22Rv1 (cell line): Measurements from ENCODE around the gene CA11.
"Not testable (repeated sequence)": the region's sequence is repeated elsewhere in the genome, so short reads cannot be mapped to it uniquely, and the experiment has no call there.

ENCODE experiments used
- H3K27ac ChIP-seq: fragments of 450-650 bp; 2 replicates; pipeline ENCODE4 v1.5.1; 2017
- ZFX ChIP-seq: fragments of 450-650 bp; IDR thresholded peaks from 2 replicates; pipeline ENCODE4 v1.6.1; 2017; ENCODE audit warnings: antibody characterized with exemption, borderline replicate concordance
- TF ChIP-seq, protein P1 (sequence below): fragments of 450-650 bp; IDR thresholded peaks from 2 replicates; pipeline ENCODE4 v1.5.1; 2017; ENCODE audit warnings: mild to moderate bottlenecking

Gene CA11

DNA sequence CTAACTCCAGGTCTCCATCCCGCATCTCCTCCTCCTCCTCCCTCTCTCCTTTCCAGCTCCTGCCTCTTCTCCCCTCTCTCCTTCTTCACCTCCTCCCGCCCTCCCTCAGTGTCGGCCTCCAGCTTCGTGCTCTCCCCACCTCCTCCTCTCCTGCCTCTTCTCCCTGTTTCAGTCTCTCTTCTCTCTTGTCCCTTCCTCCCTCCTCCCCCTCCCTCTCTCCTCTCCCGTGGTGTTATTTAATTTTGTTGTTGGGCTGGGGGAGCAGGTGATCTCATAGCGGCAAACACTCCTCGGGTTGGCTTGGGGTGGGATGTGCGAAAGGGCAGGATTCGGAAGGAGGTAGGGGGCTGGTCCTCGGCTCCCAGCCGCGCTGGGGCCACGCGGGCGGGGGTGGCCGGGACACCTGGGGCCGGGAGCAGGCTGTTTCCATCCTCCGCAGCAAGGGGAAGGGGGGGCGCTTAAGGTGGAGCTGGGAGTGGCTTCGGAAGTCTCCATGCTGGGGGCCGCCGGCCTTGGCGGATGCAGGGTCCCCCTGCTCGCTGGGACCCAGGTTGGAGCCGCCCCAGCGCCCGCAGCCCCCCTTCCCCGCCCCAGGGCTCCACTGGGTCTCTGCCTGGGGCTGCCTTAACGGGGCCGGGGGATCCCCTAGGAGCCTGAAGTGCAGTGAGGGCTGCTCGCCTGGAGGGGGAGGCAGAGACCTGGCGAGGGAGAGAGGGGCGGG is at the start of gene CA11:
TSS of gene CA11 (minus strand) at position 187 of the 721 bp plus-strand sequence. CDS start 555 bp downstream, outside the sequence.
- H3K27ac ChIP-seq: peak within 1 kb of the TSS; percentile 95
- no peak for TF ChIP-seq ZFX
- TF ChIP-seq, protein P1, sequence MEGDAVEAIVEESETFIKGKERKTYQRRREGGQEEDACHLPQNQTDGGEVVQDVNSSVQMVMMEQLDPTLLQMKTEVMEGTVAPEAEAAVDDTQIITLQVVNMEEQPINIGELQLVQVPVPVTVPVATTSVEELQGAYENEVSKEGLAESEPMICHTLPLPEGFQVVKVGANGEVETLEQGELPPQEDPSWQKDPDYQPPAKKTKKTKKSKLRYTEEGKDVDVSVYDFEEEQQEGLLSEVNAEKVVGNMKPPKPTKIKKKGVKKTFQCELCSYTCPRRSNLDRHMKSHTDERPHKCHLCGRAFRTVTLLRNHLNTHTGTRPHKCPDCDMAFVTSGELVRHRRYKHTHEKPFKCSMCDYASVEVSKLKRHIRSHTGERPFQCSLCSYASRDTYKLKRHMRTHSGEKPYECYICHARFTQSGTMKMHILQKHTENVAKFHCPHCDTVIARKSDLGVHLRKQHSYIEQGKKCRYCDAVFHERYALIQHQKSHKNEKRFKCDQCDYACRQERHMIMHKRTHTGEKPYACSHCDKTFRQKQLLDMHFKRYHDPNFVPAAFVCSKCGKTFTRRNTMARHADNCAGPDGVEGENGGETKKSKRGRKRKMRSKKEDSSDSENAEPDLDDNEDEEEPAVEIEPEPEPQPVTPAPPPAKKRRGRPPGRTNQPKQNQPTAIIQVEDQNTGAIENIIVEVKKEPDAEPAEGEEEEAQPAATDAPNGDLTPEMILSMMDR: peak; percentile 86

DNA sequence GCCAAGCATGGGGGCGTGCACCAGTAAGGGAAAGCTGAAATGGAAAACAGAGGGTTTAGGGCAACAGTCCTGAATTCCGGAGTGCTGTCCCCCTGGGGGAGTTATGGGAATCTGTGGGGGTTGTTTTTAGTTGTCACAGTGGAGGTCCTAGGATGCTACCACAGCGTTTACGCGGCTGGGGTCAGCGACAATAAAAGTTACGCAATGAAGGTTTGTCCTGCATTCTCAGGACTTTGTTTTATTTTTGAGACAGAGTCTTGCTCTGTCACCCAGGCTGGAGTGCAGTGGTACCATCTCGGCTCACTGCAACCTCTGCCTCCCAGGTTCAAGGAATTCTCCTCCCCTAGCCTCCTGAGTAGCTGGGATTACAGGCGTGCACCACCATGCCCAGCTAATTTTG is 47.6 kb upstream of the CA11 start:
- H3K27ac ChIP-seq: not testable (repeated sequence)

DNA sequence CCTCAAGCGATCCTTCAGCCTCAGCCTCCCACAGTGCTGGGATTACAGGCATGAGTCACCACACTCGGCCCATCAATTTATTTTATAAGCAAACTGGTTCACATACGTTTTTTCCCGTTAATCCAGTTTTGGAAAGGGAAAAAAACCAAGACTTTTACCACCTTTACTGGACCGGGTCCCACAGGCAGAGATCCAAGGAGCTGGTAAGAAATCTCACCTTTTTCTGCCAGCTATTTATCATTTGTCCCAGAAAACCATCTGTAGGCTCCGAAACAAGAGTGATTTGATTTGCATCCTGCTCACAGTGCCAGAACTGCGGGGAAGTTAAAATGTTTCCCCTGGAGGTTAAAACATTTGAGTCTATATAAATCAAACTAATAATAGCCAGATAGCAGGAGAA is 43.5 kb upstream of the CA11 start:
- no peak overlapping the region for H3K27ac ChIP-seq
- TF ChIP-seq, protein P1: no peak
- no peak for TF ChIP-seq ZFX

DNA sequence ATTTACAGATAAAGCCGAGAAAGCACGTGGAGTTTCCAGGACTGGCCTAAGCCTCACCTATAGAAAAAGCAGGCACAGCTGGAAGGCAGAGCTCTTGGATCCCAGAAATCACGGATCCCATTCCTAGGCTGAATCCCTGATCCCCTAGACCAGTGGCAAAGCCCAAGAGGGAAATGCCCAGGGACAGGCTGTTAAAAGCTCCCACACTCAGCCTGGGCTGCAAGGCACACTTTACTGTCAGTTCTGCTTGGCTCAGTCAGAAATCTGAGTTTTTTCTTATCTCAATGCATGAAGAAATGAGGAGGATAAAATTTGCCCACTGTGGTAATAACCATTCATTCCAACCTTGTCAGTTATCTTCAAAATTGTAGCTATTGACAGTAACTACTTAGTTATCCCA is 41.8 kb upstream of the CA11 start:
- H3K27ac ChIP-seq: no peak overlapping the region

DNA sequence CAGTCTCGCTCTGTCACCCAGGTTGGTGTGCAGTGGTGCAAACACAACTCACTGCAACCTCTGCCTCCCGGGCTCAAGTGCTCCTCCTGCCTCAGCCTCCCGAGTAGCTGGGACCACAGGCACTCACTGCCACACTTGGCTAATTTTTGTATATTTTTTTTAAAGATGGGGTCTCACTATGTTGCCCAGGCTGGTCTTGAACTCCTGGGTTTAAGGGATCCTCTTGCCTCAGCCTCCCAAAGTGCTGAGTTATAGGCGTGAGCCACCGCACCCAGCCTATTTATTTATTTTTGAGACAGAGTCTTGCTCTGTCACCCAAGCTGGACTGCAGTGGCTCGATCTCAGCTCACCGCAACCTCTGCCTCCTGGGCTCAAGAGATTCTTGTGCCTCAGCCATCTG is 40.6 kb upstream of the CA11 start:
- H3K27ac ChIP-seq: not testable (repeated sequence)

More for the DNA sequence above, 41.8 kb upstream of the CA11 start:
- TF ChIP-seq, protein P1: no peak
- no peak for TF ChIP-seq ZFX

DNA sequence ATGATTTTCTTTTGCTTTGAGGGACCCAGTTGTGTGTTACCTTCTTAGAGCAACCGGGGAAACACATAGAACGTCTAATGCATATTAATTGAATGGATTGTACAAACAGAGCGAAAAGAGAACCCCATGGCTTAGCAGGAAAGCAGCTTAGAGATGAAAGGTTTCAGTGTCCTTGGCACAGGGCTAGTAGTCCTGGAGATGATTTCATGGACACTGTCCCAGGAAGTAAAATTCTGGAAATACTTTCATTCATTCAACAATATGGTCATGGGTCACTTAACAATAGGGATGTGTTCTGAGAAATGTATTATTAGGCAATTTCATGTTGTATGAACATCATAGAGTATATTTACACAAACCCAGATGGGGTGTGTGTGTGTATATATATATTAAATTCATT is 40.1 kb upstream of the CA11 start:
- H3K27ac ChIP-seq: no peak overlapping the region
- TF ChIP-seq ZFX: no peak
- TF ChIP-seq, protein P1: no peak

DNA sequence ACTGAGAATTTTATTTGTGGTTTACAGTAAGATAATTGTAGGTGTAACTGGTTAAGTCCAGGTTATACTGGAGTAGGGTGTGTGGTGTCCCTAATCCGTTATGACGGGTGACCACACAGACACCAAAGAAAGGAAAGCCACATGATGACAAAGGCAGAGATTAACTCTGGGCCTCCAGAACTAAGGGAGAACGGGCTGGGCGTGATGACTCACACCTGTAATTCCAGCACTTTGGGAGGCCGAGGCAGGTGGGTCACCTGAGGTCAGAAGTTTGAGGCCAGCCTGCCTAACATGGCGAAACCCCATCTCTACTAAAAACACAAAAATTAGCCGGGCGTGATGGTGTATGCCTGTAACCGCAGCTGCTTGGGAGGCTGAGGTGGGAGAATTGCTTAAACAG is 39.6 kb upstream of the CA11 start:
- H3K27ac ChIP-seq: no peak overlapping the region
- TF ChIP-seq, protein P1: no peak
- TF ChIP-seq ZFX: no peak

DNA sequence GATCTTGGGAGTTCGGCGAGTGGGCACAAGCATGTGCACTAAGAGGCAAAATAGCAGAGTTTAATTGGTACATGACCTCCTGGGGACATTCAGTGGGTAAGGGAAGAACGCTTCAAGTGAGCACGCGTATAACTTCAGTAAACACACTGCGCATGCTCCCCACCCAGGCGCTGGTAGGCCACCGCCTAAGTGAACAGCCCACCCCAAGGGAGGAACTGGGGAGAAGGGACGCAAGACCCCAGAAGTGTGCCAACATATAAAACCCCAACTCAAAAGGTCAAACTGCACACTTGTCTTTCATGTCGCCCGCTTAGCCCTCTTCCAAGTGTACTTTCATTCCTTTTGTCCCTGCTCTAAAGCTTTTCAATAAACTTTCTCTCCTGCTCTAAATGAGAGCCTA is 37.4 kb upstream of the CA11 start:
- no peak for TF ChIP-seq ZFX
- TF ChIP-seq, protein P1: no peak
- H3K27ac ChIP-seq: peak overlapping the region; percentile 64
